K562 (cell line): ENCODE data around the gene ARID4B. TPM values are rescaled to one million over a fixed set of nuclear protein-coding genes. Genes with fewer than 3 reads are reported as not detected.

ENCODE experiments used
- ADNP ChIP-seq: fragments of 200-800 bp; sonication (Bioruptor generic); IDR thresholded peaks from 2 replicates; pipeline ENCODE4 v1.6.1; 2016; ENCODE audit warnings: missing genetic modification characterization, missing compliant biosample characterization
- CBX3 ChIP-seq, 2 experiments: IDR thresholded peaks; 1 replicate in 1 of 2; 2 replicates in 1 of 2; pipeline ENCODE4 v1.6.1; 2012; ENCODE audit warnings: inconsistent platforms in 2 of 2, low read length in 2 of 2, borderline replicate concordance in 1 of 2, control low read depth in 1 of 2
- HINFP ChIP-seq: fragments of 450-650 bp; conservative IDR thresholded peaks from 2 replicates; pipeline ENCODE4 v1.6.1; 2016; ENCODE audit warnings: missing genetic modification characterization, low read depth, mild to moderate bottlenecking, control low read depth, missing compliant biosample characterization
- MLX ChIP-seq, 2 experiments: fragments of 450-650 bp in 1 of 2; sonication (generic) in 1 of 2; formaldehyde crosslinking; conservative IDR thresholded peaks; 2 replicates each; pipeline versions ENCODE4 v1.4.0 to v1.8.1; 2020 to 2022; ENCODE audit warnings: mild to moderate bottlenecking in 1 of 2, missing genetic modification reagents in 1 of 2
- NFATC3 ChIP-seq: fragments of 450-650 bp; IDR thresholded peaks from 2 replicates; pipeline ENCODE4 v1.6.1; 2017; ENCODE audit warnings: mild to moderate bottlenecking
- PHB ChIP-seq: fragments of 250-450 bp; sonication (Bioruptor Pico); IDR thresholded peaks from 2 replicates; pipeline ENCODE4 v1.5.0; 2021
- RB1 ChIP-seq: fragments of 450-650 bp; IDR thresholded peaks from 2 replicates; pipeline ENCODE4 v1.6.1; 2017; ENCODE audit warnings: low read depth, mild to moderate bottlenecking
- RFX7 ChIP-seq: fragments of 250-450 bp; sonication (Bioruptor Pico); IDR thresholded peaks from 2 replicates; pipeline ENCODE4 v1.5.1; 2021; ENCODE audit warnings: mild to moderate bottlenecking
- SIN3B ChIP-seq: fragments of 450-650 bp; IDR thresholded peaks from 2 replicates; pipeline ENCODE4 v1.6.1; 2017; ENCODE audit warnings: low read depth, mild to moderate bottlenecking, moderate library complexity
- SNRNP70 ChIP-seq: fragments of 200-400 bp; formaldehyde crosslinking; optimal IDR thresholded peaks from 2 replicates; pipeline ENCODE3; 2017; ENCODE audit warnings: low read depth, low read length
- SREBF2 ChIP-seq: sonication (generic); formaldehyde crosslinking; IDR thresholded peaks from 2 replicates; pipeline ENCODE4 v1.4.0; 2020; ENCODE audit warnings: mild to moderate bottlenecking, missing genetic modification reagents
- TAF15 ChIP-seq: fragments of 200-400 bp; formaldehyde crosslinking; IDR thresholded peaks from 2 replicates; pipeline ENCODE4 v1.6.1; 2017; ENCODE audit warnings: mild to moderate bottlenecking, low read depth, low read length, moderate library complexity
- YBX1 ChIP-seq: fragments of 450-650 bp; IDR thresholded peaks from 2 replicates; pipeline ENCODE4 v1.7.1; 2016; ENCODE audit warnings: mild to moderate bottlenecking
- ZBTB8A ChIP-seq: fragments of 450-650 bp; IDR thresholded peaks from 2 replicates; pipeline ENCODE4 v1.6.1; 2018; ENCODE audit warnings: mild to moderate bottlenecking, moderate library complexity; ENCODE audit not compliant: partially characterized antibody
- ZMIZ1 ChIP-seq, 2 experiments: fragments of 150-350 bp in 1 of 2; IDR thresholded peaks; 2 replicates each; pipeline ENCODE4 v1.6.1; 2012 to 2016; ENCODE audit warnings: low read depth in 2 of 2, low read length in 2 of 2, mild to moderate bottlenecking in 1 of 2, moderate library complexity in 1 of 2
- ZNF121 ChIP-seq: sonication (generic); formaldehyde crosslinking; conservative IDR thresholded peaks from 2 replicates; pipeline ENCODE4 v1.8.0; 2022; ENCODE audit warnings: missing genetic modification reagents
- ZNF354B ChIP-seq: fragments of 250-450 bp; sonication (Bioruptor Pico); IDR thresholded peaks from 2 replicates; pipeline ENCODE4 v1.4.0; 2020
- ZNF444 ChIP-seq: fragments of 250-450 bp; sonication (Bioruptor Pico); IDR thresholded peaks from 2 replicates; pipeline ENCODE4 v1.4.0; 2020; ENCODE audit warnings: mild to moderate bottlenecking, moderate library complexity
- ZNF644 ChIP-seq: fragments of 200-800 bp; sonication (Bioruptor generic); IDR thresholded peaks from 2 replicates; pipeline ENCODE4 v1.6.1; 2016; ENCODE audit warnings: low read depth, missing genetic modification characterization, missing compliant biosample characterization
- polyA plus RNA-seq, 8 experiments: library from polyadenylated mRNA; depleted of rRNA in 4 of 8; stranded (reverse) in 5 of 8; unstranded in 3 of 8; fragments of >200 nt; fragmentation: Nextera tagmentation in 2 of 8; fragmentation: Illumina TruSeq in 1 of 8; extraction: Ambion mirVana in 2 of 8; extraction: Trizol in 1 of 8; gene quantifications; 2 replicates each; pipeline versions ENCODE4 v1.2.1 to v1.2.3, GENCODE V29; 2011 to 2014; ENCODE audit warnings: inconsistent platforms in 1 of 8, missing spikeins in 1 of 8
- total RNA-seq, 7 experiments: library from RNA; depleted of rRNA in 6 of 7; stranded (reverse); fragments of >200 nt in 6 of 7; fragmentation: Illumina TruSeq in 2 of 7; extraction: Trizol in 2 of 7; gene quantifications; 2 replicates each; pipeline versions ENCODE4 v1.2.1 to v1.2.3, GENCODE V29; 2011 to 2021; ENCODE audit warnings: low replicate concordance in 1 of 7
- TF ChIP-seq, protein P1 (sequence below): fragments of 450-650 bp; formaldehyde crosslinking; IDR thresholded peaks from 2 replicates; pipeline ENCODE4 v1.4.0; 2020; ENCODE audit warnings: mild to moderate bottlenecking, moderate library complexity

The ARID4B gene
- total and polyA plus RNA-seq, 9 of the 15 experiments (the other 6 are each of a cell fraction or from before 2014, with no cell fraction given), result 8.4 to 38.9 (median 18.5) TPM

DNA sequence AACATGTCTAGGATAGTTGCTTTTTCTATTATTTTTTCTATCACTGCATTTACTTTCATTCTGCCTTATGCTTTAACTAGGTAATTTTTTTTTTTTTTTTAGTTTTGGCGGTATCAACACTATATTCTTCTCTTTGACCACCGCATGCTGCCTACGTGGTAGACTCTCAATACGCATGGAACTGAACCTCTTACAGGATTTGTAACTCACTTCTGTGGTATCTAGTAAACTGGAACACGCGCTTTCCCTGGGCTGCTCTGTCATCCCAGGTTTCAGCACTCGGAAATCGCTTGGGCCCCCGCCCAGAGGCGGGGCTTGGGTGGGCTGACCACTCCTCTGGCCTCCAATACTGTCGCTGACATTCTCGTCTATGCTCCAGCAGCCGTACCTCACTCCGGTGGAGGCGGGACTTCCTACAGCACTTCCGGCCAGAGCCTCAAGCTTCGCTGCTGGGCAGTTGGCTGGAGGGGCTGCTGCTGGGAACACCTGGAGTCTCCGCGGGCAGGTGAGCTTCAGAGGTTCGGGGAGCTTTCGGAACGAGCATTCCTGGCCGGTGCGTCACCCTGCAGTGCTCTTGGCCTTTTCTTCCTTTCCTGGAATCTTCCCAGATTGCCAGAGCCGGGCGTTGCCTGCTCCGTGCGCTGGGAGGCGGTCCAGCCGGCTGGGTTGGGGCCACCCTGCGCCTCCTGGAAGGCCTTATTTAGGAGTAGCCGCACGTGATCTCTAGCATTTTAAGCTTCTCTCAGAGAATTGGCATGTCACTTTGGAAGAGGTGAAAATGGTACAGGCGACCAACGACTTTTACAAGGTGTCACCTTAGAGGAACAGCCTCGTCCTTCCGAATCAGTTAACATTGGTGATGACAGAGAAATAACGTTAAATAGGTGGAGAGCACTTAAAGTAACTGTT is 39.3 kb upstream of the ARID4B start, which contains the start of gene TBCE (continued):
- TF ChIP-seq MLX (CRISPR knock-in tag; conservative IDR thresholded peaks at IDR 0.05), result no peak
- no peak; the same call in none of the 2 replicates for TF ChIP-seq RB1
- no peak for TF ChIP-seq TAF15
- TF ChIP-seq SNRNP70, result no peak
- TF ChIP-seq ZBTB8A, result no peak
- TF ChIP-seq ZNF644 (tag), result no peak
- TF ChIP-seq CBX3 (IDR thresholded peaks at IDR 0.05; ENCODE audit: borderline replicate concordance in 1 of 2, low read length in 2 of 2), result peak in 1 of 2 experiments; percentile 20; a peak in 1 of 3 replicates
- peak; percentile 77; the same call in 1 of the 2 replicates for TF ChIP-seq SIN3B
- TF ChIP-seq YBX1, result no peak
- TF ChIP-seq HINFP (tag), result no peak
- peak in 1 of 2 experiments; percentile 26; a peak in 1 of 4 replicates for TF ChIP-seq ZMIZ1 (IDR thresholded peaks at IDR 0.05; ENCODE audit: low read depth in 2 of 2, low read length in 2 of 2)
- TF ChIP-seq ZNF444 (CRISPR knock-in tag), result no peak
- TF ChIP-seq RFX7 (CRISPR knock-in tag), result no peak
- TF ChIP-seq PHB (CRISPR knock-in tag), result 0 out of 2 replicates have a peak, but pooled peaks have one; percentile 32
- TF ChIP-seq, protein P1, sequence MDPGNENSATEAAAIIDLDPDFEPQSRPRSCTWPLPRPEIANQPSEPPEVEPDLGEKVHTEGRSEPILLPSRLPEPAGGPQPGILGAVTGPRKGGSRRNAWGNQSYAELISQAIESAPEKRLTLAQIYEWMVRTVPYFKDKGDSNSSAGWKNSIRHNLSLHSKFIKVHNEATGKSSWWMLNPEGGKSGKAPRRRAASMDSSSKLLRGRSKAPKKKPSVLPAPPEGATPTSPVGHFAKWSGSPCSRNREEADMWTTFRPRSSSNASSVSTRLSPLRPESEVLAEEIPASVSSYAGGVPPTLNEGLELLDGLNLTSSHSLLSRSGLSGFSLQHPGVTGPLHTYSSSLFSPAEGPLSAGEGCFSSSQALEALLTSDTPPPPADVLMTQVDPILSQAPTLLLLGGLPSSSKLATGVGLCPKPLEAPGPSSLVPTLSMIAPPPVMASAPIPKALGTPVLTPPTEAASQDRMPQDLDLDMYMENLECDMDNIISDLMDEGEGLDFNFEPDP (CRISPR knock-in tag), result no peak
- TF ChIP-seq ZNF354B, result no peak
- TF ChIP-seq ZNF121 (CRISPR knock-in tag), result no peak
- TF ChIP-seq ADNP (tag), result no peak
- TF ChIP-seq NFATC3, result no peak
- TF ChIP-seq SREBF2 (CRISPR knock-in tag), result no peak
